SU-DHL-6 (cell line): ENCODE data around the gene MECR.

Experiments
- CTCF ChIP-seq: fragments of 200-600 bp; sonication (generic); IDR thresholded peaks from one replicate; pipeline ENCODE4 v1.5.1; 2017; ENCODE audit warnings: antibody characterized with exemption, mild to moderate bottlenecking, low read length, moderate library complexity; ENCODE audit not compliant: insufficient read depth, poor library complexity, severe bottlenecking
- EZH2phosphoT487 ChIP-seq: fragments of 200-600 bp; sonication (generic), shearing (Covaris generic); conservative IDR thresholded peaks from 2 replicates; pipeline ENCODE4 v1.6.1; 2018; ENCODE audit warnings: mild to moderate bottlenecking, antibody characterized with exemption, low read length, moderate library complexity, mixed read lengths

GRCh38 chr1:29238620-29239002 is 7.9 kb upstream of the MECR start:
- TF ChIP-seq CTCF, result no peak
- TF ChIP-seq EZH2phosphoT487, result no peak
